HEK293 (cell line): Measurements from ENCODE around the gene EPS8L1.

Experiments used
- ZNF239 ChIP-seq: fragments of 450-650 bp; formaldehyde crosslinking; IDR thresholded peaks from 2 replicates; pipeline ENCODE4 v1.5.1; 2016; ENCODE audit warnings: missing biosample characterization, missing genetic modification characterization
- ZNF701 ChIP-seq: fragments of 450-650 bp; formaldehyde crosslinking; IDR thresholded peaks from 2 replicates; pipeline ENCODE4 v1.5.1; 2016; ENCODE audit warnings: missing biosample characterization, missing genetic modification characterization
- TF ChIP-seq, protein P1 (sequence below): fragments of 450-650 bp; formaldehyde crosslinking; IDR thresholded peaks from 2 replicates; pipeline ENCODE4 v1.5.1; 2016; ENCODE audit warnings: missing biosample characterization, missing genetic modification characterization

DNA sequence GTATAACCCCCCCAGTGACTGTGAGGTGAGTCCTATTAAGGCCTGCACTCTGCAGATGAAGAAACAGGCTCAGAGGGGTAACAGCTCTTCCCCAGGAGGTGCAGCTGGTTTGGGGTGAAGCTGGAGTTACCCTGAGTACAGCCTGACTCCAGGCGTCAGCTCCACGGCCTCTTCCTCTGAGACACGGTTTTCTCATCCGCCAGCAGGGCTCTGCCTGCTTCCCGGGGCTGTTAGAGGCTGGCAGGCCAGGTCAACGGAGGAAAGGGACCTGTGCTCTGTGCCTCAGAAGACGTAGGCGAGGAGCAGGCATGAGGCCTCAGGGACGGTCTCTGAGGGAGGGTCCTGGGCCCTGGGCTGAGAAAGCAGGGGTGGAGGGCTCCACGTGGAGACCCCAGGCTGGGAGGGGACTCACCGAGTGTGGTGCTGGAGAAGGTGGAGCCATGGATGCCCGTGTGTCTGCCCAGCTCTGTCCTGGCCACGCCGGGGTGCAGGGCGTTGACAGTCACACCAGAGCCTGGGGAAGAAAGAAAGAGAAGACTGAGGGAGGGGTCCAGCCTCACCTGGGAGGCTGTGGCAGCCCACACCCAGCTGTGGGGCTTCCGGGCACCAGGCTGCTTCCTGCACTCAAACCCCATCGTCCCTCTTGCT is 28.6 kb upstream of the EPS8L1 start:
- TF ChIP-seq ZNF701 (tag by site-specific recombination) (no peak), ZNF239 (tag by site-specific recombination) (no peak)
- TF ChIP-seq, protein P1, sequence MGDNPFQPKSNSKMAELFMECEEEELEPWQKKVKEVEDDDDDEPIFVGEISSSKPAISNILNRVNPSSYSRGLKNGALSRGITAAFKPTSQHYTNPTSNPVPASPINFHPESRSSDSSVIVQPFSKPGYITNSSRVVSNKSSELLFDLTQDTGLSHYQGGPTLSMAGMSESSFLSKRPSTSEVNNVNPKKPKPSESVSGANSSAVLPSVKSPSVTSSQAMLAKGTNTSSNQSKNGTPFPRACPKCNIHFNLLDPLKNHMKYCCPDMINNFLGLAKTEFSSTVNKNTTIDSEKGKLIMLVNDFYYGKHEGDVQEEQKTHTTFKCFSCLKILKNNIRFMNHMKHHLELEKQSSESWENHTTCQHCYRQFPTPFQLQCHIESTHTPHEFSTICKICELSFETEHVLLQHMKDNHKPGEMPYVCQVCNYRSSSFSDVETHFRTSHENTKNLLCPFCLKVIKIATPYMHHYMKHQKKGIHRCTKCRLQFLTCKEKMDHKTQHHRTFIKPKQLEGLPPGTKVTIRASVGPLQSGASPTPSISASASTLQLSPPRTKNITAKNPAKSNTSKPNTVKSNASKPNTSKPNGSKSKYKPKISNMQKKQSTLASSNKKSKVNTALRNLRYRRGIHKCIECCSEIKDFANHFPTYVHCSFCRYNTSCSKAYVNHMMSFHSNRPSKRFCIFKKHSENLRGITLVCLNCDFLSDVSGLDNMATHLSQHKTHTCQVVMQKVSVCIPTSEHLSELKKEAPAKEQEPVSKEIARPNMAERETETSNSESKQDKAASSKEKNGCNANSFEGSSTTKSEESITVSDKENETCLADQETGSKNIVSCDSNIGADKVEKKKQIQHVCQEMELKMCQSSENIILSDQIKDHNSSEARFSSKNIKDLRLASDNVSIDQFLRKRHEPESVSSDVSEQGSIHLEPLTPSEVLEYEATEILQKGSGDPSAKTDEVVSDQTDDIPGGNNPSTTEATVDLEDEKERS (tag by site-specific recombination), result no peak
